Measurements from ENCODE around the gene IPO11.

Gene IPO11

DNA sequence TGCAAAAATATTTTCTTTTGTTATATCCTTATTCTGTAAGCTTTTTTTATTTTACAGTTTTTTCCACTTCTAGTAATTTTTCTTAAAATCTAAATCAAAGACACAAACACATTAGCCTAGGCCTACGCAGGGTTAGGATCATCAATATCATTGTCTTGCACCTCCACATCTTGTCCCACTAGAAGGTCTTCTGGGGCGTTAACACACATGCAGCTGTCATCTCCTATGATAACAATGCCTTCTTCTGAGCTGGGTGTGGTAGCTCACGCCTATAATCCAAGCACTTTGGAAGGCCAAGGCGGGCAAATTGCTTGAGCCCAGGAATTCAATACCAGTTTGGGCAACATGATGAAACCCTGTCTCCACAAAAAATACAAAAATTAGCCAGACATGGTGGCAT, 87.2 kb downstream of the IPO11 start:
- Histone ChIP-seq H2AK5ac (ENCODE audit: low read length, severe bottlenecking) (no peak overlapping the region), H3K23ac (ENCODE audit: low read length in 2 of 2) (no peak overlapping the region), H2BK15ac (ENCODE audit: low read depth, poor library complexity, severe bottlenecking) (no peak overlapping the region), H3K4me3 (ENCODE audit: insufficient read depth in 1 of 2, low read depth in 1 of 2, low read length in 2 of 2) (no peak overlapping the region), H2BK5ac (ENCODE audit: low read depth, low read length, poor library complexity, severe bottlenecking) (no peak overlapping the region), H2BK12ac (ENCODE audit: low read length in 2 of 2) (no peak overlapping the region), H3K27ac (ENCODE audit: low read length, poor library complexity, severe bottlenecking) (no peak overlapping the region), H3K9me3 (ENCODE audit: control insufficient read depth, low read length) (no peaks in the 10 kb centered on the region), H4K91ac (ENCODE audit: low read length) (no peak overlapping the region), H2BK120ac (ENCODE audit: low read depth, low read length) (no peak overlapping the region), H3K79me1 (replicated peaks; ENCODE audit: low read length, poor library complexity, severe bottlenecking) (peaks cover 3% of the 10 kb centered on the region), H3K14ac (ENCODE audit: low read length in 2 of 2) (no peak overlapping the region), H2AFZ (ENCODE audit: low read depth, low read length) (no peak overlapping the region), H3K4me1 (ENCODE audit: control insufficient read depth, insufficient read depth, low read depth, low read length) (no peaks in the 10 kb centered on the region), H3K27me3 (ENCODE audit: control insufficient read depth in 1 of 2, insufficient read depth in 1 of 2, low read length in 2 of 2) (no peaks in the 10 kb centered on the region), H4K8ac (ENCODE audit: low read length) (no peak overlapping the region), H3K18ac (ENCODE audit: low read depth in 1 of 2, low read length in 2 of 2) (no peak overlapping the region), H3K4me2 (ENCODE audit: low read length, poor library complexity, severe bottlenecking) (no peak overlapping the region), H3K4ac (ENCODE audit: low read depth in 1 of 2, low read length in 2 of 2) (no peak overlapping the region), H3K9ac (ENCODE audit: low read length) (no peak overlapping the region), H3K36me3 (ENCODE audit: control insufficient read depth in 1 of 2, insufficient read depth in 2 of 2, low read depth in 1 of 2, low read length in 2 of 2) (peaks cover 0 to 37% of the 10 kb centered on the region in 2 experiments)
- no peak for DNase-seq
- 98% methylated on average over 4 of the region's 4 CpGs for WGBS

DNA sequence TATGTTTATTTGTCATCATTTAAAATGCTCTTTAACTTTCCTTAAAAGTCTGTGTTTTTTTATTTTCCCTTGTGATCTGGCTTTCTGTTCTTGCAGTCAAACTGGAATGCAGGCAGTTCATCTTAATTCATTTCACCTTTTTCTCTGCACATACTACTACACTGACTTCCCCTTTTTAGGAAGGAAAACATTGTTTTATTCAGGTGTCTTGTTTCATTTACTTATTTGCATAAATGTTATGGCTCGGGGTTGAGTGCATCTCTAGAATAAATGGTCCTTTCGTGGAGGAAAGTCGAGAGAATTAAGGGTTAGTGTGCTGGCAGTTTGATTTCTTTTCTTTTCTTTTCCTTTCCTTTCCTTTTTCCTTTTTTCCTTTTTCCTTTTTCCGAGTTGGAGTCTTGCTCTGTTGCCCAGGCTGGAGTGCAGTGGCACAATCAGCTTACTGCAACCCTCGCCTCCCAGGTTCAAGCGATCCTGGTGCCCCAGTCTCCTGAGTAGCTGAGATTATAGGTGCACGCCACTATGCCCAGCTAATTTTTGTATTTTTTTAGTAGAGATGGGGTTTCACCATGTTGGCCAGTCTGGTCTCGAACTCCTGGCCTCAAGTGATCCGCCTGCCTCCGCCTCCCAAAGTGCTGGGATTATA, 90.0 kb downstream of the IPO11 start:
- Histone ChIP-seq H4K91ac (ENCODE audit: low read length) (no peak overlapping the region), H4K8ac (ENCODE audit: low read length) (no peak overlapping the region), H3K23ac (ENCODE audit: low read length in 2 of 2) (no peak overlapping the region), H3K14ac (ENCODE audit: low read length in 2 of 2) (no peak overlapping the region), H3K79me1 (replicated peaks; ENCODE audit: low read length, poor library complexity, severe bottlenecking) (peaks cover 3% of the 10 kb centered on the region), H3K27me3 (ENCODE audit: control insufficient read depth in 1 of 2, insufficient read depth in 1 of 2, low read length in 2 of 2) (no peaks in the 10 kb centered on the region), H3K18ac (ENCODE audit: low read depth in 1 of 2, low read length in 2 of 2) (no peak overlapping the region), H3K4me2 (ENCODE audit: low read length, poor library complexity, severe bottlenecking) (no peak overlapping the region), H2BK120ac (ENCODE audit: low read depth, low read length) (no peak overlapping the region), H2BK12ac (ENCODE audit: low read length in 2 of 2) (no peak overlapping the region), H3K4me1 (ENCODE audit: control insufficient read depth, insufficient read depth, low read depth, low read length) (no peaks in the 10 kb centered on the region), H2BK15ac (ENCODE audit: low read depth, poor library complexity, severe bottlenecking) (no peak overlapping the region), H3K4me3 (ENCODE audit: insufficient read depth in 1 of 2, low read depth in 1 of 2, low read length in 2 of 2) (no peak overlapping the region), H3K36me3 (ENCODE audit: control insufficient read depth in 1 of 2, insufficient read depth in 2 of 2, low read depth in 1 of 2, low read length in 2 of 2) (peaks cover 0 to 35% of the 10 kb centered on the region in 2 experiments), H3K4ac (ENCODE audit: low read depth in 1 of 2, low read length in 2 of 2) (no peak overlapping the region), H2BK5ac (ENCODE audit: low read depth, low read length, poor library complexity, severe bottlenecking) (no peak overlapping the region), H3K9me3 (ENCODE audit: control insufficient read depth, low read length) (no peaks in the 10 kb centered on the region), H2AK5ac (ENCODE audit: low read length, severe bottlenecking) (no peak overlapping the region), H3K27ac (ENCODE audit: low read length, poor library complexity, severe bottlenecking) (no peak overlapping the region), H3K9ac (ENCODE audit: low read length) (no peak overlapping the region), H2AFZ (ENCODE audit: low read depth, low read length) (no peak overlapping the region)
- DNase-seq = no peak
- 98% methylated on average over 9 of the region's 10 CpGs for WGBS

DNA sequence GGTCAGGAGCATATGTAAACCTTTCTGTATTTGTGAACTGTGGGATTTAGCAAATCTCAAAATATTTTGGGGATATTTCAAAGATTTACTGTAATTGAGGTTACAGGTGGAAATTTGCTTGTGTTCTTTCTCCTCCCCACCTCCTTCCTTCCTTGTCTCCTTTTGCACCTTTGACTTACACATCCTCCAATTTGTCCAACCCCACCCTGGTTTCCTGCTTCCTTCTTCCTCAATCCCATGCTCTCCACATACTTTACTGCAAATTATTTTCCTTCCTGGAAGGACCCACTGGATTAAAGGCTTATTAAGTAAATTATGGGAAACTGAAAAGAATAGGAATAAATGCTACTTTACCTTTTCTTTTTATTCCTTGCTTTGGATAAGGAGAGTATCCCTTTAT, 91.6 kb downstream of the IPO11 start:
- no peak overlapping the region for H4K8ac ChIP-seq (ENCODE audit: low read length)

DNA sequence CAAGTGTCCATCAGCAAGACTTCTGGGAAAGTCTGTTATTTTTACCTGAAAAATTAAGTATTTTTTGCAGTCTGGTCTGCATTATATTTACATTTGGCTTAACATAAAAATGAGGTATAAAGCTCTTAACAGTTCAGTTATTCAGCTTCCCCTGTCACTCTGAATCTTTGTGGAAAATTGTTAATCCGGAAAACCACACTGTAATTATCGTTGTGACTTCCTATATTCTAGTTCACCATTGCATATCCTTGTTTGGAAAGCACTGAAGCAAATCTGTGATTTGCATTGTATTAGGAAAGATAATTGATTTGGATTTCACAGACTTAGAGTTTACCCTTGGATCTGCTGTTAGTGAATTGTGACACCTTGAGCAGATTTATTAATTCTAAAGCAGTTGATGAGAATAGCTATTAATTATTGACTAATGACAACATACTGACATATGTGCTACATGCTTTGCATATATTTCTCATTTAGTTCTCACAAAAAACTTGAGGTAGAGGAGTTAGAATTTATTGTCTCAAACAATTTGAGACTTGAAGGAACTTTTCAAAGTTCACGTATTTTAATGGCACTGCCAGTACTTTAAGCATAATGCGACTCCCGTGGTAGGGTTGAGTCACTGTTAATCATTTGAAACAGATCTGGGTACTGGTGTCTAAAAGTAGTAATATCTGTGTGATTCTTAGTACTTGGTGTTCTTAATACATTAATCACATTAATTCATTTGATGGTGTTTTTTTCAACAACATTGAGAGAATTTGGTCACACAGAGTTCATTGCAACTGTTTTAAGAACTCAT, 94.3 kb downstream of the IPO11 start:
- DNase-seq = no peak
- Histone ChIP-seq H2AFZ (ENCODE audit: low read depth, low read length) (no peak overlapping the region), H3K27me3 (ENCODE audit: control insufficient read depth in 1 of 2, insufficient read depth in 1 of 2, low read length in 2 of 2) (no peaks in the 10 kb centered on the region), H3K14ac (ENCODE audit: low read length in 2 of 2) (no peak overlapping the region), H2BK15ac (ENCODE audit: low read depth, poor library complexity, severe bottlenecking) (no peak overlapping the region), H3K4me1 (ENCODE audit: control insufficient read depth, insufficient read depth, low read depth, low read length) (no peaks in the 10 kb centered on the region), H3K27ac (ENCODE audit: low read length, poor library complexity, severe bottlenecking) (no peak overlapping the region), H3K4me3 (ENCODE audit: insufficient read depth in 1 of 2, low read depth in 1 of 2, low read length in 2 of 2) (no peak overlapping the region), H3K36me3 (ENCODE audit: control insufficient read depth in 1 of 2, insufficient read depth in 2 of 2, low read depth in 1 of 2, low read length in 2 of 2) (peaks cover 0 to 28% of the 10 kb centered on the region in 2 experiments), H2BK120ac (ENCODE audit: low read depth, low read length) (no peak overlapping the region), H3K18ac (ENCODE audit: low read depth in 1 of 2, low read length in 2 of 2) (no peak overlapping the region), H2AK5ac (ENCODE audit: low read length, severe bottlenecking) (no peak overlapping the region), H3K23ac (ENCODE audit: low read length in 2 of 2) (no peak overlapping the region), H4K8ac (ENCODE audit: low read length) (no peak overlapping the region), H2BK12ac (ENCODE audit: low read length in 2 of 2) (no peak overlapping the region), H4K91ac (ENCODE audit: low read length) (no peak overlapping the region), H3K79me1 (replicated peaks; ENCODE audit: low read length, poor library complexity, severe bottlenecking) (no peaks in the 10 kb centered on the region), H3K9ac (ENCODE audit: low read length) (no peak overlapping the region), H3K9me3 (ENCODE audit: control insufficient read depth, low read length) (no peaks in the 10 kb centered on the region), H3K4me2 (ENCODE audit: low read length, poor library complexity, severe bottlenecking) (no peak overlapping the region), H2BK5ac (ENCODE audit: low read depth, low read length, poor library complexity, severe bottlenecking) (no peak overlapping the region), H3K4ac (ENCODE audit: low read depth in 1 of 2, low read length in 2 of 2) (no peak overlapping the region)
- WGBS = 100% methylated on average over 2 of the region's 5 CpGs

More for the DNA sequence above, 91.6 kb downstream of the IPO11 start:
- Histone ChIP-seq H2AK5ac (ENCODE audit: low read length, severe bottlenecking) (no peak overlapping the region), H3K79me1 (replicated peaks; ENCODE audit: low read length, poor library complexity, severe bottlenecking) (peaks cover 3% of the 10 kb centered on the region), H2BK15ac (ENCODE audit: low read depth, poor library complexity, severe bottlenecking) (no peak overlapping the region), H3K4me1 (ENCODE audit: control insufficient read depth, insufficient read depth, low read depth, low read length) (no peaks in the 10 kb centered on the region), H3K18ac (ENCODE audit: low read depth in 1 of 2, low read length in 2 of 2) (no peak overlapping the region), H3K27me3 (ENCODE audit: control insufficient read depth in 1 of 2, insufficient read depth in 1 of 2, low read length in 2 of 2) (no peaks in the 10 kb centered on the region), H2BK5ac (ENCODE audit: low read depth, low read length, poor library complexity, severe bottlenecking) (no peak overlapping the region), H3K27ac (ENCODE audit: low read length, poor library complexity, severe bottlenecking) (no peak overlapping the region), H2BK12ac (ENCODE audit: low read length in 2 of 2) (no peak overlapping the region), H3K14ac (ENCODE audit: low read length in 2 of 2) (no peak overlapping the region), H3K9me3 (ENCODE audit: control insufficient read depth, low read length) (no peaks in the 10 kb centered on the region), H3K4me3 (ENCODE audit: insufficient read depth in 1 of 2, low read depth in 1 of 2, low read length in 2 of 2) (no peak overlapping the region), H2BK120ac (ENCODE audit: low read depth, low read length) (no peak overlapping the region), H3K4ac (ENCODE audit: low read depth in 1 of 2, low read length in 2 of 2) (no peak overlapping the region), H3K23ac (ENCODE audit: low read length in 2 of 2) (no peak overlapping the region), H3K9ac (ENCODE audit: low read length) (no peak overlapping the region), H3K4me2 (ENCODE audit: low read length, poor library complexity, severe bottlenecking) (no peak overlapping the region), H3K36me3 (ENCODE audit: control insufficient read depth in 1 of 2, insufficient read depth in 2 of 2, low read depth in 1 of 2, low read length in 2 of 2) (peaks cover 0 to 29% of the 10 kb centered on the region in 2 experiments), H2AFZ (ENCODE audit: low read depth, low read length) (no peak overlapping the region), H4K91ac (ENCODE audit: low read length) (no peak overlapping the region)
- DNase-seq = no peak
